NCI-H526 treated with DMSO at 0.1 percent for 48 hours (cell line): ENCODE measurements around the gene TBX19.

ENCODE experiments used
- DNase-seq: peaks from one replicate; lab custom pipeline; 2025; lab: John Stamatoyannopoulos, UW

The TBX19 gene

GRCh38 chr1:168320800-168321450 lies 40.2 kb downstream of the TBX19 start:
- no peak for DNase-seq

- DNase-seq = no peak
These were observed 41.3 kb downstream of the TBX19 start for GRCh38 chr1:168321945-168322344.

GRCh38 chr1:168324745-168325425 lies 44.2 kb downstream of the TBX19 start:
- no peak for DNase-seq

GRCh38 chr1:168328731-168329364 lies 48.2 kb downstream of the TBX19 start:
- DNase-seq = no peak

- DNase-seq = no peak
These were observed 49.6 kb downstream of the TBX19 start for GRCh38 chr1:168330285-168330684.

GRCh38 chr1:168331569-168331968 lies 50.9 kb downstream of the TBX19 start:
- DNase-seq = no peak

- no peak for DNase-seq
These were observed 53.0 kb downstream of the TBX19 start for GRCh38 chr1:168333562-168334276.

- DNase-seq = no peak
These were observed 54.8 kb downstream of the TBX19 start for GRCh38 chr1:168335500-168335899.

GRCh38 chr1:168338589-168339503 lies 58.2 kb downstream of the TBX19 start:
- DNase-seq = no peak

GRCh38 chr1:168340781-168341482 lies 60.3 kb downstream of the TBX19 start:
- DNase-seq = no peak

GRCh38 chr1:168341483-168341975 lies 60.9 kb downstream of the TBX19 start:
- DNase-seq = no peak

GRCh38 chr1:168342572-168343280 lies 62.0 kb downstream of the TBX19 start:
- DNase-seq = peak; percentile 93

- no peak for DNase-seq
These were observed 62.9 kb downstream of the TBX19 start for GRCh38 chr1:168343566-168343965.

- peak; percentile 80 for DNase-seq
These were observed 63.8 kb downstream of the TBX19 start for GRCh38 chr1:168344517-168344916.

GRCh38 chr1:168345939-168346338 lies 65.3 kb downstream of the TBX19 start:
- DNase-seq = no peak

- no peak for DNase-seq
These were observed 67.0 kb downstream of the TBX19 start for GRCh38 chr1:168347630-168348029.

- no peak for DNase-seq
These were observed 67.6 kb downstream of the TBX19 start for GRCh38 chr1:168348146-168348709.

- peak; percentile 83 for DNase-seq
These were observed 73.9 kb downstream of the TBX19 start for GRCh38 chr1:168354335-168355269.
